SK-N-MC (cell line): Measurements from ENCODE around the gene MLIP.

Experiments
- DNase-seq: peaks from one replicate; pipeline ENCODE4 v3.0.0-alpha.2; 2011; ENCODE audit warnings: low read depth, low spot score
- H3K27ac ChIP-seq: fragments of 200-600 bp; sonication (generic); 2 replicates; pipeline ENCODE4 v1.5.1; 2016; ENCODE audit warnings: mixed run types
- H3K36me3 ChIP-seq: fragments of 200-600 bp; sonication (generic); 2 replicates; pipeline ENCODE4 v1.6.1; 2017; ENCODE audit warnings: antibody characterized with exemption, low read length, mixed read lengths; ENCODE audit not compliant: insufficient read depth
- H3K4me3 ChIP-seq: fragments of 200-600 bp; sonication (generic); 2 replicates; pipeline ENCODE4 v1.5.1; 2016
- H3K9ac ChIP-seq: fragments of 200-600 bp; sonication (generic); 2 replicates; pipeline ENCODE4 v1.8.0; 2017; ENCODE audit warnings: mixed run types, mixed read lengths; ENCODE audit not compliant: insufficient read length
- H3K9me3 ChIP-seq: fragments of 200-600 bp; sonication (generic); 2 replicates; pipeline ENCODE4 v1.6.1; 2017; ENCODE audit warnings: low read depth, mild to moderate bottlenecking, antibody characterized with exemption, low read length, moderate library complexity, mixed read lengths
- EZH2 ChIP-seq: fragments of 200-600 bp; sonication (generic); IDR thresholded peaks from one replicate; pipeline ENCODE4 v1.6.1; 2017; ENCODE audit warnings: antibody characterized with exemption
- FOXP2 ChIP-seq: optimal IDR thresholded peaks from 2 replicates; pipeline ENCODE3; 2011; ENCODE audit warnings: mild to moderate bottlenecking, moderate library complexity; ENCODE audit not compliant: insufficient read depth; ENCODE audit errors: extremely low read length, control extremely low read depth
- POLR2AphosphoS5 ChIP-seq: IDR thresholded peaks from 2 replicates; pipeline ENCODE4 v1.6.1; 2012; ENCODE audit warnings: mild to moderate bottlenecking, low read depth, low read length, borderline replicate concordance

MLIP gene

DNA sequence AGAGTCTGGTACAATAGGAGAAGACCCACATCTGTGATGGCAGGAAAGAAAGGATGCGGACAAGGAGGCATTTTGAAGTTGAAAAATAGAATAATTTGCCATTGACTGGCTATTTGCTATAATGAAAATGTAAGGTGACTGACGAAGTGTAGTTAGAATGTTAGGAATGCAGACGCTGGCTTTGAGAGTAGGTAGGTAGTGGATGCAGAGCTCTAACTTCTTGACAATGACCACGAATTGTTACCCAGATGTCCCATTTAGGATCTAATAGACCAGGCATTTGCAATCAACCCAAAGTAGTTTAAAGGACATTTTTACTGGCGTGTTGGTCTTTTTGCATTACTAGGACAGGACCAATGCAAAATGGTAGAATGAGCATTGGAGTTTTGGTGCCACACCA lies 14.2 kb downstream of the MLIP start:
- Histone ChIP-seq H3K9me3 (no peaks in the 10 kb centered on the region), H3K4me3 (no peak overlapping the region), H3K9ac (no peak overlapping the region), H3K36me3 (no peaks in the 10 kb centered on the region), H3K27ac (no peak overlapping the region)
- TF ChIP-seq FOXP2 = no peak
- no peak for TF ChIP-seq POLR2AphosphoS5
- TF ChIP-seq EZH2 = no peak
- DNase-seq = no peak

- Histone ChIP-seq H3K4me3 (no peak overlapping the region), H3K9ac (no peak overlapping the region), H3K9me3 (no peaks in the 10 kb centered on the region), H3K36me3 (no peaks in the 10 kb centered on the region), H3K27ac (no peak overlapping the region)
- no peak for DNase-seq
- TF ChIP-seq EZH2 = no peak
- no peak for TF ChIP-seq FOXP2
- no peak for TF ChIP-seq POLR2AphosphoS5
Measured at GRCh38 chr6:54130179-54130578, 18.9 kb downstream of the MLIP start.

DNA sequence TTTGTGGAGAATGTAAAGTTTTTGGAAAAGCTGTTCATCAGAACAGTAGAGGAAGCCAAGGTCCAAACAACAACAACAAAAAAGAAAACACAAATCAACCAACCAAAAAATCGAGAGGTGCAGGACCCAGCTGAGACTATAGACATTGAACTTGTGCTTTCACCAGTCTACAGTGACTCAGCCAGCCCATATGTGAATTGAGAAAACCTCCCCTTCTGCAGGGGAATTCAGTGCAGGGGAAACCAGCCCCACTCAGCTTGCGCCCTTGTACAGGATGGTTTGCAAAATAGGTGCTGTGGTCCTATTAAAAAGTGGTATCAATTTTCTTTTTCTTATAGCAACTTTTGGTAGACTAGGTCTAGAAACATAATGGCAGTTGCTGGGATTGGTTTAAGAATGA lies 21.3 kb downstream of the MLIP start:
- no peak for TF ChIP-seq POLR2AphosphoS5
- no peak for TF ChIP-seq EZH2
- TF ChIP-seq FOXP2 = no peak
- Histone ChIP-seq H3K9ac (no peak overlapping the region), H3K36me3 (no peaks in the 10 kb centered on the region), H3K9me3 (no peaks in the 10 kb centered on the region), H3K27ac (no peak overlapping the region), H3K4me3 (no peak overlapping the region)
- DNase-seq = no peak

- Histone ChIP-seq H3K9me3 (no peaks in the 10 kb centered on the region), H3K4me3 (no peak overlapping the region), H3K27ac (no peak overlapping the region), H3K36me3 (no peaks in the 10 kb centered on the region), H3K9ac (no peak overlapping the region)
- DNase-seq = no peak
- TF ChIP-seq FOXP2 (no peak), EZH2 (no peak), POLR2AphosphoS5 (no peak)
Measured at GRCh38 chr6:54133186-54133585, 21.9 kb downstream of the MLIP start.

DNA sequence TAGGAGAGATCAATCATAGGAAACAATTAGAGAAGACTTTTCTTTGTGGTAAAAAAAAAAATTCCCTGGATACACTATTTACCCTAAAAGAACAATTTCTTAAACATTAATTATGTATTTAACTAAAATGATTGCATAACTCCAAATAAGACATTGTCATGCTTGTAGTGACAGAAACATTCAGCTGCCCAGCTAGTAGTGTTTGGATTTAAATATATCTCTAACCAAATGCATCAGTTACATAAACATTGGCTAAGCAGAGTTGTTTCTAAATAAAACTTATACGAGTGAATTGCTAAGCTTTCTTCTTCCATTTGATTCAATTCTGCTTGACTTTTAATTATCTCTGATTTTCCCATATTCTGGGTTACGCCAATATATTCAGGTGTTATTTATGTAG lies 23.7 kb downstream of the MLIP start:
- H3K9ac ChIP-seq = no peak overlapping the region
- H3K27ac ChIP-seq = no peak overlapping the region
- TF ChIP-seq EZH2 = no peak
- no peak for TF ChIP-seq POLR2AphosphoS5
- no peak for TF ChIP-seq FOXP2
- no peak overlapping the region for H3K4me3 ChIP-seq
- no peaks in the 10 kb centered on the region for H3K9me3 ChIP-seq
- H3K36me3 ChIP-seq = no peaks in the 10 kb centered on the region
- no peak for DNase-seq

- Histone ChIP-seq H3K9me3 (no peaks in the 10 kb centered on the region), H3K4me3 (peak overlapping the region; percentile 44)
Measured at GRCh38 chr6:54135665-54136369, 24.6 kb downstream of the MLIP start.

DNA sequence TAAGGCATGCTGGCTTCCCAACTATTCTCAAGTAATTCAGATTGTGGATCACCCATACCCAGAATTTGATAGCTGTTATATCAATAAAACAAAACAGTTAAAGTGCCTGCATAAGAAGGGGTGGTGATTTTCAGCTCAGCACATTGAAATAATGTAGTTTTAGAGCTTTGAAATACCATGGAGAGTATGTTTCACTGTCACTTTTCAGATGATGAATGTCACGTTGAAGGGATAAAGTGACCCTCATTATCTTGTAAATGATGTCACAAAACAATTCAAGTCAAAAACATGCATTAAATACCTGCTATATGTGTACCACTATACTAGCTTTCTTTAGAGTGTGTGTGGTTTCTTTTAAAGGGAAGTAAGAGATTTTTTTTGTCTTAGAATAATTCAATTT lies 27.6 kb downstream of the MLIP start:
- TF ChIP-seq EZH2 = no peak
- TF ChIP-seq POLR2AphosphoS5 = no peak
- TF ChIP-seq FOXP2 = no peak
- H3K36me3 ChIP-seq = no peaks in the 10 kb centered on the region
- no peak overlapping the region for H3K27ac ChIP-seq
- no peak overlapping the region for H3K4me3 ChIP-seq
- no peaks in the 10 kb centered on the region for H3K9me3 ChIP-seq
- DNase-seq = no peak
- H3K9ac ChIP-seq = no peak overlapping the region

More at GRCh38 chr6:54135665-54136369, 24.6 kb downstream of the MLIP start:
- Histone ChIP-seq H3K27ac (peak overlapping the region; percentile 64), H3K36me3 (no peaks in the 10 kb centered on the region), H3K9ac (no peak overlapping the region)
- peak; percentile 90 for DNase-seq
- TF ChIP-seq FOXP2 = no peak
- no peak for TF ChIP-seq EZH2
- TF ChIP-seq POLR2AphosphoS5 = peak; percentile 70; the same call in 1 of the 2 replicates

- Histone ChIP-seq H3K9ac (no peak overlapping the region), H3K36me3 (no peaks in the 10 kb centered on the region), H3K9me3 (no peaks in the 10 kb centered on the region), H3K4me3 (no peak overlapping the region), H3K27ac (no peak overlapping the region)
- no peak for TF ChIP-seq FOXP2
- DNase-seq = no peak
Measured at GRCh38 chr6:54140811-54141210, 29.6 kb downstream of the MLIP start.

- TF ChIP-seq FOXP2 = no peak
- TF ChIP-seq EZH2 = no peak
- no peak for TF ChIP-seq POLR2AphosphoS5
- no peak overlapping the region for H3K4me3 ChIP-seq
Measured at GRCh38 chr6:54142889-54143519, 31.8 kb downstream of the MLIP start.

More at GRCh38 chr6:54142889-54143519, 31.8 kb downstream of the MLIP start:
- Histone ChIP-seq H3K9me3 (no peaks in the 10 kb centered on the region), H3K27ac (no peak overlapping the region), H3K36me3 (no peaks in the 10 kb centered on the region), H3K9ac (no peak overlapping the region)
- no peak for DNase-seq
